HepG2 (cell line): ENCODE measurements around the gene ARFGAP2. TPM values are rescaled to one million over a fixed set of nuclear protein-coding genes. Genes with fewer than 3 reads are reported as not detected.

Experiments
- CTCF ChIP-seq: sonication (generic); formaldehyde crosslinking; IDR thresholded peaks from 2 replicates; pipeline ENCODE4 v1.5.0; 2020; ENCODE audit warnings: mild to moderate bottlenecking, missing genetic modification reagents, moderate library complexity
- ELF3 ChIP-seq: IDR thresholded peaks from 2 replicates; pipeline ENCODE4 v1.6.1; 2016; ENCODE audit warnings: missing genetic modification reagents, missing compliant biosample characterization
- JDP2 ChIP-seq: sonication (generic); formaldehyde crosslinking; IDR thresholded peaks from 2 replicates; pipeline ENCODE4 v1.8.1; 2022; ENCODE audit warnings: missing genetic modification reagents, borderline replicate concordance
- MXD1 ChIP-seq: sonication (generic); formaldehyde crosslinking; IDR thresholded peaks from 2 replicates; pipeline ENCODE4 v1.4.0; 2020; ENCODE audit warnings: mild to moderate bottlenecking, missing genetic modification reagents
- NFAT5 ChIP-seq: sonication (generic); formaldehyde crosslinking; IDR thresholded peaks from 2 replicates; pipeline ENCODE4 v1.4.0; 2020; ENCODE audit warnings: missing genetic modification reagents
- RFX5 ChIP-seq: IDR thresholded peaks from 2 replicates; pipeline ENCODE4 v1.6.1; 2011; ENCODE audit warnings: low read depth, low read length, improper control_type of control experiment
- ZBTB20 ChIP-seq: sonication (generic); formaldehyde crosslinking; IDR thresholded peaks from 2 replicates; pipeline ENCODE4 v1.8.1; 2023; ENCODE audit warnings: missing genetic modification reagents, low read depth, mild to moderate bottlenecking, borderline replicate concordance
- ZNF460 ChIP-seq: sonication (generic); formaldehyde crosslinking; IDR thresholded peaks from 2 replicates; pipeline ENCODE4 v1.5.1; 2020; ENCODE audit warnings: missing genetic modification reagents, mild to moderate bottlenecking, borderline replicate concordance
- ZNF501 ChIP-seq: sonication (generic); formaldehyde crosslinking; IDR thresholded peaks from 2 replicates; pipeline ENCODE4 v1.5.1; 2020; ENCODE audit warnings: mild to moderate bottlenecking, moderate library complexity, missing genetic modification reagents
- ZSCAN25 ChIP-seq: sonication (generic); formaldehyde crosslinking; IDR thresholded peaks from 2 replicates; pipeline ENCODE4 v1.8.0; 2022; ENCODE audit warnings: mild to moderate bottlenecking, missing genetic modification reagents
- polyA plus RNA-seq, 8 experiments: library from polyadenylated mRNA; depleted of rRNA in 3 of 8; stranded (reverse) in 7 of 8; unstranded in 1 of 8; fragments of >200 nt; fragmentation: Illumina TruSeq in 4 of 8; extraction: Trizol in 4 of 8; gene quantifications; 2 replicates each; pipeline versions ENCODE4 v1.2.1 to v1.2.3, GENCODE V29; 2011 to 2016; ENCODE audit warnings: low read depth in 4 of 8, missing spikeins in 1 of 8, mixed read lengths in 1 of 8; ENCODE audit not compliant: insufficient read depth in 1 of 8
- total RNA-seq, 5 experiments: library from RNA; depleted of rRNA; stranded (reverse); fragments of >200 nt; fragmentation: Illumina TruSeq; extraction: Trizol; gene quantifications; 2 replicates each; pipeline ENCODE4 v1.2.3, GENCODE V29; 2016; ENCODE audit warnings: low read depth in 1 of 5
- TF ChIP-seq, protein P1 (sequence below): sonication (generic); formaldehyde crosslinking; IDR thresholded peaks from 2 replicates; pipeline ENCODE4 v1.5.1; 2020; ENCODE audit warnings: mild to moderate bottlenecking, moderate library complexity, missing genetic modification reagents
- TF ChIP-seq, protein P2 (sequence below): sonication (generic); formaldehyde crosslinking; IDR thresholded peaks from 2 replicates; pipeline ENCODE4 v1.5.1; 2020; ENCODE audit warnings: mild to moderate bottlenecking, missing genetic modification reagents, borderline replicate concordance

ARFGAP2 gene
- total and polyA plus RNA-seq, 2 of the 13 experiments (the other 11 are each of a cell fraction or from before 2014, with no cell fraction given), result 32.3 to 75.3 TPM

DNA sequence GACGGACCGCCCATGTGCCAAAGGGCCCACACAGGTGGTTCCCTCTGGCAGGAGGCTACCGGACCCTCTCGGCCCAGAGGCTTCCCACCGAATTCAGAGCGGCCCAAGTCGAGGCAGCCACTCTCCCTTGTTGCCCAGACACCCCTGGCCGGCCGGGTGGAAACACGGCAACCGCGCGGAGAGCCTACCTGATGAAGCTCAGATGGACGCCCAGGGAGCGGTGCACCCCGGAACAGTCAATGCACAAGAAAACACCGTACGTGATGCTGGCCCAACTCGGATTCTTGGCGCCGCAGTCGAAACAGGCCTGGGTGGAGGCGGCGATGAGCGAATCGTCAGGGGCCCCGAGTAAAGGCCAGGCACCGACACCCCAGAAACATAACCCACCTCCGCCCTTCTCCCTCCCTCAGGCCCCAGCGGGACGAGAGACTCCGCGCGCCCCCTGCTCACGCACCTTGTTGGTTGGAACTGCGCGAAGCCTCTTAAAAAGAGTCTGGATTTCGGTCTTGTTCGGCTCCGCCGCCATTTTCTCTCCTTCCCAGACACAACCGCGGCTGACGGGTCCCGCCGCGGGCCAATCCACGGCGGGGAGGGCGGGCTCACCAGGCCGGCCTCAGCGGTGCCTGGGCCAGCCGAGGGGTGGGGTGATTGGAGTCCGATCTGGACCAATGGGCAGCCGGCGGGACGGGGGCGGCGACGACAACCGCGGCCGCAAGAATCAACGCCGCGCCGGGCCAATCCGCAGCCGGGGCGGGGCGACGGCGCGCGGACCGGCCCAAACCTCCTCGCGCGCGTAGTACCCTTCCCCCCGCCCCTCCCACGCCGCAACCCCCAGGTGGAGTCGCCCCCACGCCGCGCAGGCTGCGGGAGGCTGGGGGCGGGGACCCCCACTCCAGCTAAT, at the start of gene ARFGAP2 (continued):
- no peak for TF ChIP-seq NFAT5
- TF ChIP-seq, protein P1, sequence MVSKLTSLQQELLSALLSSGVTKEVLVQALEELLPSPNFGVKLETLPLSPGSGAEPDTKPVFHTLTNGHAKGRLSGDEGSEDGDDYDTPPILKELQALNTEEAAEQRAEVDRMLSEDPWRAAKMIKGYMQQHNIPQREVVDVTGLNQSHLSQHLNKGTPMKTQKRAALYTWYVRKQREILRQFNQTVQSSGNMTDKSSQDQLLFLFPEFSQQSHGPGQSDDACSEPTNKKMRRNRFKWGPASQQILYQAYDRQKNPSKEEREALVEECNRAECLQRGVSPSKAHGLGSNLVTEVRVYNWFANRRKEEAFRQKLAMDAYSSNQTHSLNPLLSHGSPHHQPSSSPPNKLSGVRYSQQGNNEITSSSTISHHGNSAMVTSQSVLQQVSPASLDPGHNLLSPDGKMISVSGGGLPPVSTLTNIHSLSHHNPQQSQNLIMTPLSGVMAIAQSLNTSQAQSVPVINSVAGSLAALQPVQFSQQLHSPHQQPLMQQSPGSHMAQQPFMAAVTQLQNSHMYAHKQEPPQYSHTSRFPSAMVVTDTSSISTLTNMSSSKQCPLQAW (CRISPR knock-in tag), result 0 out of 2 replicates have a peak, but pooled peaks have one; percentile 15
- TF ChIP-seq, protein P2, sequence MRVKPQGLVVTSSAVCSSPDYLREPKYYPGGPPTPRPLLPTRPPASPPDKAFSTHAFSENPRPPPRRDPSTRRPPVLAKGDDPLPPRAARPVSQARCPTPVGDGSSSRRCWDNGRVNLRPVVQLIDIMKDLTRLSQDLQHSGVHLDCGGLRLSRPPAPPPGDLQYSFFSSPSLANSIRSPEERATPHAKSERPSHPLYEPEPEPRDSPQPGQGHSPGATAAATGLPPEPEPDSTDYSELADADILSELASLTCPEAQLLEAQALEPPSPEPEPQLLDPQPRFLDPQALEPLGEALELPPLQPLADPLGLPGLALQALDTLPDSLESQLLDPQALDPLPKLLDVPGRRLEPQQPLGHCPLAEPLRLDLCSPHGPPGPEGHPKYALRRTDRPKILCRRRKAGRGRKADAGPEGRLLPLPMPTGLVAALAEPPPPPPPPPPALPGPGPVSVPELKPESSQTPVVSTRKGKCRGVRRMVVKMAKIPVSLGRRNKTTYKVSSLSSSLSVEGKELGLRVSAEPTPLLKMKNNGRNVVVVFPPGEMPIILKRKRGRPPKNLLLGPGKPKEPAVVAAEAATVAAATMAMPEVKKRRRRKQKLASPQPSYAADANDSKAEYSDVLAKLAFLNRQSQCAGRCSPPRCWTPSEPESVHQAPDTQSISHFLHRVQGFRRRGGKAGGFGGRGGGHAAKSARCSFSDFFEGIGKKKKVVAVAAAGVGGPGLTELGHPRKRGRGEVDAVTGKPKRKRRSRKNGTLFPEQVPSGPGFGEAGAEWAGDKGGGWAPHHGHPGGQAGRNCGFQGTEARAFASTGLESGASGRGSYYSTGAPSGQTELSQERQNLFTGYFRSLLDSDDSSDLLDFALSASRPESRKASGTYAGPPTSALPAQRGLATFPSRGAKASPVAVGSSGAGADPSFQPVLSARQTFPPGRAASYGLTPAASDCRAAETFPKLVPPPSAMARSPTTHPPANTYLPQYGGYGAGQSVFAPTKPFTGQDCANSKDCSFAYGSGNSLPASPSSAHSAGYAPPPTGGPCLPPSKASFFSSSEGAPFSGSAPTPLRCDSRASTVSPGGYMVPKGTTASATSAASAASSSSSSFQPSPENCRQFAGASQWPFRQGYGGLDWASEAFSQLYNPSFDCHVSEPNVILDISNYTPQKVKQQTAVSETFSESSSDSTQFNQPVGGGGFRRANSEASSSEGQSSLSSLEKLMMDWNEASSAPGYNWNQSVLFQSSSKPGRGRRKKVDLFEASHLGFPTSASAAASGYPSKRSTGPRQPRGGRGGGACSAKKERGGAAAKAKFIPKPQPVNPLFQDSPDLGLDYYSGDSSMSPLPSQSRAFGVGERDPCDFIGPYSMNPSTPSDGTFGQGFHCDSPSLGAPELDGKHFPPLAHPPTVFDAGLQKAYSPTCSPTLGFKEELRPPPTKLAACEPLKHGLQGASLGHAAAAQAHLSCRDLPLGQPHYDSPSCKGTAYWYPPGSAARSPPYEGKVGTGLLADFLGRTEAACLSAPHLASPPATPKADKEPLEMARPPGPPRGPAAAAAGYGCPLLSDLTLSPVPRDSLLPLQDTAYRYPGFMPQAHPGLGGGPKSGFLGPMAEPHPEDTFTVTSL, result 0 out of 2 replicates have a peak, but pooled peaks have one; percentile 2
- TF ChIP-seq JDP2 (CRISPR knock-in tag), result no peak
- TF ChIP-seq ELF3 (CRISPR knock-in tag), result peak; percentile 31; the same call in 1 of the 2 replicates
- no peak for TF ChIP-seq MXD1
- TF ChIP-seq RFX5, result peak; percentile 18; the same call in 1 of the 2 replicates
- TF ChIP-seq ZNF501, result peak; percentile 67; the same call in 1 of the 2 replicates
- TF ChIP-seq ZNF460 (CRISPR knock-in tag), result no peak
- no peak for TF ChIP-seq CTCF
- peak; percentile 54; the same call in 1 of the 2 replicates for TF ChIP-seq ZBTB20 (CRISPR knock-in tag)
- TF ChIP-seq ZSCAN25 (CRISPR knock-in tag), result no peak
